ENCODE measurements around the gene MOB3B.

Gene MOB3B

DNA sequence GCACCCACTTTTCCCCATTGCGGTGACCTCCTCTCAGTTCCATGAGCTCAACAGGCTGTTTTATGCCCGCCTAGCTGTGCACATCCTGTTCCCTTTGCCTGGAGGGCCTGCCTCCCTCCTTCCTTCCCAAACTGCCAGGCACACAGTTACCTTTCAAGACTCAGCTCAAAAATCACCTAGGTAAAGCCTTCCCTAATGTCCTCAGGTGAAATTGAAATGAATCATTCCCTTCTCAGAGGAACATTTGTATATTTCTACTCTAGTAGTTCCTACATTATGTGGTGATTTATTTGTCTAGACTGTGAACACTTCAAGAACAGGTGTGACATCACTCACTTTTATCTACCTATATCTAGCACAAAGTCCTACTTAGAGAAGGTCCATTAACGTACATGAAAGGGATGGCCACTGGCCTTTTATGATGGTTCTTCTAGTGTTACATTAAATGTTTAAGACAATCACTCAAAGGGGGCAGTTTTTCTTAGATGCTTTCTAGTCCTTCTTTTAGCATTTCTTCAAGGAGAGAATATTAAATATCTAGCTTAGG lies 129.2 kb downstream of the MOB3B start:
- TF ChIP-seq, protein P1, sequence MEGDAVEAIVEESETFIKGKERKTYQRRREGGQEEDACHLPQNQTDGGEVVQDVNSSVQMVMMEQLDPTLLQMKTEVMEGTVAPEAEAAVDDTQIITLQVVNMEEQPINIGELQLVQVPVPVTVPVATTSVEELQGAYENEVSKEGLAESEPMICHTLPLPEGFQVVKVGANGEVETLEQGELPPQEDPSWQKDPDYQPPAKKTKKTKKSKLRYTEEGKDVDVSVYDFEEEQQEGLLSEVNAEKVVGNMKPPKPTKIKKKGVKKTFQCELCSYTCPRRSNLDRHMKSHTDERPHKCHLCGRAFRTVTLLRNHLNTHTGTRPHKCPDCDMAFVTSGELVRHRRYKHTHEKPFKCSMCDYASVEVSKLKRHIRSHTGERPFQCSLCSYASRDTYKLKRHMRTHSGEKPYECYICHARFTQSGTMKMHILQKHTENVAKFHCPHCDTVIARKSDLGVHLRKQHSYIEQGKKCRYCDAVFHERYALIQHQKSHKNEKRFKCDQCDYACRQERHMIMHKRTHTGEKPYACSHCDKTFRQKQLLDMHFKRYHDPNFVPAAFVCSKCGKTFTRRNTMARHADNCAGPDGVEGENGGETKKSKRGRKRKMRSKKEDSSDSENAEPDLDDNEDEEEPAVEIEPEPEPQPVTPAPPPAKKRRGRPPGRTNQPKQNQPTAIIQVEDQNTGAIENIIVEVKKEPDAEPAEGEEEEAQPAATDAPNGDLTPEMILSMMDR (IDR thresholded peaks at IDR 0.05; ENCODE audit: low read depth, low read length) = no peak
- H3K4me3 ChIP-seq (replicated peaks in 1 of 2; ENCODE audit: low read depth in 2 of 2, low read length in 2 of 2) = no peak overlapping the region
- no peak for DNase-seq (ENCODE audit: low read depth in 2 of 2)

DNA sequence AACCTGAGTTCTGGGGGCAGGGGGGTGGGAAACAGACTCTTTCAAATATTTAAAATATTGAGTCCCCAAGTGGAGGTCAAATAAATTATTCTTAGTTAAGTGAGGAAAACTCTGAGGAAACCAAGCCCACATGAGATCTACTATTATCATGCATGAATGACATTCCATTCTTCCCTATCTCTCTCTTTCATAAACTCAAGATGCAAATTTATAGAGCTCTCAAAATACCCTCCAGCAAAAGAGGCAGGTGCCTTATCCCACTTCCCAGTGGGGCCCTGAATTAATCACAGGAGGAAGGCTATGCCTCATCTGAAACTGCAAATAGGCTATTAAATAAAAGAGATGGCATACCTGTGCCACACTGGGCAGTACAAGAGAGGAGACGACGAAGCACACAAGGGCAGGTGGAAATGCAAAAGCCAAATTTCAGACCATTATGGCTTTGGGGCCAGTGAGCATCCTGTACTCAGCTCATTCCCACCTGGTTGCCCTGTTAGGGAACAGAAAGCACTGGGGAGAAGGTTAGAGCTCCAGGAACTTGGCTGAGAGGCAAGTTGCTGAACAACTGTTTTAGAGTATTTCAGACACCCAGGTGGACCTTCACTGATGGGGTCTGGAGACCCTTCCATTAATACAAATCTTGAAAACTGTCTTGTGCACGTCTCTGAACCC lies 130.5 kb downstream of the MOB3B start:
- TF ChIP-seq, protein P1 (IDR thresholded peaks at IDR 0.05; ENCODE audit: low read depth, low read length) = no peak
- DNase-seq (ENCODE audit: low read depth in 2 of 2) = no peak
- H3K4me3 ChIP-seq (replicated peaks in 1 of 2; ENCODE audit: low read depth in 2 of 2, low read length in 2 of 2) = no peak overlapping the region

DNA sequence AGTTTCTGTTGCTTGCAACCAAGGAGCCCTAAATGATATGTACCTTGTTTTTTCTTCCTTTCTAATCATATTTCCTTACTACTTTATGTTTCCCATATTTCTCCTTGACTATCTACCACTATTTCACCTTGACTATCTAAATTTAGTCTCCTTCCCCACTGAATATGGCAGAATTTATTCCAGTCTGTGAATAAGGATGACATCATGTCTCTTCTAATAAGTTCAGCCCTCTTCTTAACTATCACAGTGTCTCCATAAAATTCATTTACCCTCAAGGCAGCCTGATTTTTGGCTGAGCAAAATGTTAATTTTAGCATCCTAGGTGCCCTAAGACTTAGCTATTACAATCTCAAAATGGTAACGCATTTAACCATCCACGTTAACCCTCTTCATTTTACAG lies 133.1 kb downstream of the MOB3B start:
- TF ChIP-seq, protein P1 (IDR thresholded peaks at IDR 0.05; ENCODE audit: low read depth, low read length) = no peak
- H3K4me3 ChIP-seq (replicated peaks in 1 of 2; ENCODE audit: low read depth in 2 of 2, low read length in 2 of 2) = no peak overlapping the region
- no peak for DNase-seq (ENCODE audit: low read depth in 2 of 2)

DNA sequence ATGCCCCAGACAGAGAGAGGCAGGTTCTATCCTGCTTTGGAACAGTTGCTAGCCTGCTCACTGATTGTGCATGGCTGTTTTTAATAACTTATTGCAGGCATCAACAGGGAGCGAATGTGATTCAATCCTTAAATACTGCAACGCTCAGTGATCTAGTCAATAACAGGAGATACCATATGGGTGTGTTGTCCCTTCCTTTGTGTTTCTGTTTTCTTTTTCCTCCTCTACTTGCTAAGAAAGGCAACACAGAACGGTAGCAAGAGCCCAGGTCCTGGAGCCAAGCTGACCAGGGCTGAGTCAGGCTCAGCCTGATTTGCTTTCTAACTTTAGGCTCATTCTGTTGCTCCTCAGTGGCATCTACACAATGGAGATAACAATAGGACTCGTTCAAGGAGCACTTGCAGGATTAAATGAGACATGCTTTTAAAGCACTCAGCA lies 134.1 kb downstream of the MOB3B start:
- H3K4me3 ChIP-seq (replicated peaks in 1 of 2; ENCODE audit: low read depth in 2 of 2, low read length in 2 of 2) = no peak overlapping the region
- TF ChIP-seq, protein P1 (IDR thresholded peaks at IDR 0.05; ENCODE audit: low read depth, low read length) = no peak
- peak in 1 of 2 donors; percentile 5 for DNase-seq (ENCODE audit: low read depth in 2 of 2)

DNA sequence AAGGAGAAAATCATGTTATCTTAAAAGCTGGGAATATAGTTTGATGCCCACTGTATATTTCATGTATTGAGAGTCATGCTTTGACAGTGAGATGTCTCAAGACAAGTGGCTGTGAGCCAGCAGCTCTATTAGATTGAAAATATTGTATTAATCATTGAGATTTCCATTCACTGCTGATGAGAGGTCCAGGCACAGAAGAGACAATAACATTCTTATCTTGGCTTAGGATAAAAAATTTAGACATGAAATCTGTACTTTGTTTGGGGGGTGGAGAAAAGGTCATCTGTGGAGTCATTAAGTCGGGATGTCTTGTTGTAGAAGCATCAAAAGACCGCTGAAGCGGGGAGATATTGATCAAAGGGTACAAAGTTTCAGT lies 134.8 kb downstream of the MOB3B start:
- no peak overlapping the region for H3K4me3 ChIP-seq (replicated peaks in 1 of 2; ENCODE audit: low read depth in 2 of 2, low read length in 2 of 2)
- TF ChIP-seq, protein P1 (IDR thresholded peaks at IDR 0.05; ENCODE audit: low read depth, low read length) = no peak
- no peak for DNase-seq (ENCODE audit: low read depth in 2 of 2)

DNA sequence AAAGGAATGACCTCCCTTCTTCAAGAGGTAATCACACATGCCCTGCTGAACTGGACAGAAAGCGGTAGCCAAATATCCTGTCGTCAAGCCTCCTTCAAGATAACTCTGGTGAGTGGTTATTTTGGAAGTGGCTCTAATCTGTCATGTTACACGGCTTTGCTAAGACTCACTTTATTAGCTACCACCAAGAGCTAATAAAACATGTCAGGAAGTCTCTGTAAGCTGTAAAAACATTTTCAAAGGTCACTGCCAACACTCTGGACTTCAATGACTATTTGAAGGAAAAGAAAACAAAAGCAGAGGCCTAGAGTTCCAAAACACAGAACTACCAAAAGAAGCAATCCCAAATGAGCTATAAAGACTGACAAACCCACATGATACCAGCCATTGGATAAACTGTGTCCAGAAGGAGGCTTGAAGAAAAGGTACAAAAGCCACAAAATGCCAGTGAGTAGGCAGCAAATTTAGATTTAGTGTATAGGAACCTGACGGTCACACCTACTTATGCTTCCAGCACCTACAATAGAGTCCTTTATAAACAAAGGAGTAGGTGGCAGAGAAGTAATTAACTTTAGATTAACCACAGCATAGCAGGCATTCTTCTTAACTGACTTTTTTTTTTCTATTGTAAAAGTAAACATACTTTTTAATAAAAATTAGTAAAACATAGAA lies 135.3 kb downstream of the MOB3B start:
- TF ChIP-seq, protein P1 (IDR thresholded peaks at IDR 0.05; ENCODE audit: low read depth, low read length) = no peak
- H3K4me3 ChIP-seq (replicated peaks in 1 of 2; ENCODE audit: low read depth in 2 of 2, low read length in 2 of 2) = no peak overlapping the region
- DNase-seq (ENCODE audit: low read depth in 2 of 2) = no peak

Data from cardiac fibroblast (primary cell).